DND-41 (cell line): Measurements from ENCODE around the gene CCDC192.

ENCODE experiments used
- EZH2 ChIP-seq: IDR thresholded peaks from 3 replicates; pipeline ENCODE4 v1.6.1; 2012; ENCODE audit warnings: borderline replicate concordance, low read depth, mild to moderate bottlenecking, moderate library complexity, low read length, inconsistent platforms; ENCODE audit not compliant: severe bottlenecking
- TF ChIP-seq, protein P1 (sequence below): IDR thresholded peaks from 2 replicates; pipeline ENCODE4 v1.5.1; 2012; ENCODE audit warnings: borderline replicate concordance, low read length, moderate library complexity, mild to moderate bottlenecking; ENCODE audit not compliant: poor library complexity, severe bottlenecking; ENCODE audit errors: extremely low read depth

DNA sequence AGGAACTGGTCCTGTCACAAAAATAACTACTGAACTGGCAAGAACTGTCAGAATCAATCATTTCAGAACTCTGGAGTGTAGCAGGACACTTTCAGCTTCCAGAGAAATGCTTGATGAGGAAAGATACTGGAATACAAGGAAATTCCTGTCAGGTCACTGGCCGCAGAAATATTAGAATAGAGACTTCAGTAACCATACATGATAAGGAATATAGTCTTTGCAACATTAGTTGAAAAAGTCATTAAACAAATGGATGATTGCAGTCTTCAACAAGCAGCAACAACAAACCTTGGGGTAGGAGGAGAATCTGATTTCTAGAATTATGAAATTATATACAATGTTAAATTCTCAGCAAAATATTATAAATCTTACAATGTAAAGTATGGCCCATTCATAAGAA is 88.2 kb downstream of the CCDC192 start:
- TF ChIP-seq, protein P1, sequence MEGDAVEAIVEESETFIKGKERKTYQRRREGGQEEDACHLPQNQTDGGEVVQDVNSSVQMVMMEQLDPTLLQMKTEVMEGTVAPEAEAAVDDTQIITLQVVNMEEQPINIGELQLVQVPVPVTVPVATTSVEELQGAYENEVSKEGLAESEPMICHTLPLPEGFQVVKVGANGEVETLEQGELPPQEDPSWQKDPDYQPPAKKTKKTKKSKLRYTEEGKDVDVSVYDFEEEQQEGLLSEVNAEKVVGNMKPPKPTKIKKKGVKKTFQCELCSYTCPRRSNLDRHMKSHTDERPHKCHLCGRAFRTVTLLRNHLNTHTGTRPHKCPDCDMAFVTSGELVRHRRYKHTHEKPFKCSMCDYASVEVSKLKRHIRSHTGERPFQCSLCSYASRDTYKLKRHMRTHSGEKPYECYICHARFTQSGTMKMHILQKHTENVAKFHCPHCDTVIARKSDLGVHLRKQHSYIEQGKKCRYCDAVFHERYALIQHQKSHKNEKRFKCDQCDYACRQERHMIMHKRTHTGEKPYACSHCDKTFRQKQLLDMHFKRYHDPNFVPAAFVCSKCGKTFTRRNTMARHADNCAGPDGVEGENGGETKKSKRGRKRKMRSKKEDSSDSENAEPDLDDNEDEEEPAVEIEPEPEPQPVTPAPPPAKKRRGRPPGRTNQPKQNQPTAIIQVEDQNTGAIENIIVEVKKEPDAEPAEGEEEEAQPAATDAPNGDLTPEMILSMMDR: no peak
- no peak for TF ChIP-seq EZH2
